ENCODE results near the gene NGF.
"Not testable (repeated sequence)": the region's sequence is repeated elsewhere in the genome, so short reads cannot be mapped to it uniquely, and the experiment has no call there.

Gene NGF

GRCh38 chr1:115324649-115325420 is 13.2 kb downstream of the NGF start:
- no peak overlapping the region for H3K27ac Mint-ChIP-seq
- no peak overlapping the region for H3K4me3 Mint-ChIP-seq
- ATAC-seq: no peak
- no peaks in the 10 kb centered on the region for H3K36me3 Mint-ChIP-seq
- no peaks in the 10 kb centered on the region for H3K4me1 Mint-ChIP-seq
- no peak for DNase-seq (ENCODE audit: low spot score in 2 of 2)
- no peaks in the 10 kb centered on the region for H3K9me3 Mint-ChIP-seq

- H3K9me3 Mint-ChIP-seq: no peaks in the 10 kb centered on the region
- no peak for DNase-seq (ENCODE audit: low spot score in 2 of 2)
- H3K4me3 Mint-ChIP-seq: no peak overlapping the region
- H3K4me1 Mint-ChIP-seq: no peaks in the 10 kb centered on the region
- no peaks in the 10 kb centered on the region for H3K36me3 Mint-ChIP-seq
- no peak overlapping the region for H3K27ac Mint-ChIP-seq
- ATAC-seq: no peak
Observed at GRCh38 chr1:115323366-115324004, 14.6 kb downstream of the NGF start.

DNA sequence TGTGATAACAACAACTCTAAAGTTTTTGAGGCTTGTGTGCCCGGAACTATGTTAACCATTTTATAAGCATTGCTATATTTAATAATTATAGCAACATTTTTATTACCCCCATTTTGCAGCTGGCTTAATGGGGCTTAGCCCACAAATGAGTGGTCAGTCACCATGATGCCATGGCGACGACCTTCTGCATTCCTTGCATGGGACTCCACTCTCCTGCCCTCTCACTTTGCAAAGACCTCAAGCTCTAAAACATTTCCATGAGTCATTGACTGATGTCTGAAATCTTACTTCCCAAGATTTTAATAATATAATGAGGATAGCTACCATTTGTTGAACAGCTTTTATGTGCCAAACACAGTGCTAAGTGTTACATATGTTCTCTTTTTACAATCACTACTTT is 15.4 kb downstream of the NGF start:
- Mint-ChIP-seq H3K36me3 (no peaks in the 10 kb centered on the region), H3K9me3 (no peaks in the 10 kb centered on the region), H3K4me1 (no peaks in the 10 kb centered on the region), H3K4me3 (no peak overlapping the region), H3K27ac (no peak overlapping the region)
- ATAC-seq (no peak), DNase-seq (ENCODE audit: low spot score in 2 of 2) (no peak)

DNA sequence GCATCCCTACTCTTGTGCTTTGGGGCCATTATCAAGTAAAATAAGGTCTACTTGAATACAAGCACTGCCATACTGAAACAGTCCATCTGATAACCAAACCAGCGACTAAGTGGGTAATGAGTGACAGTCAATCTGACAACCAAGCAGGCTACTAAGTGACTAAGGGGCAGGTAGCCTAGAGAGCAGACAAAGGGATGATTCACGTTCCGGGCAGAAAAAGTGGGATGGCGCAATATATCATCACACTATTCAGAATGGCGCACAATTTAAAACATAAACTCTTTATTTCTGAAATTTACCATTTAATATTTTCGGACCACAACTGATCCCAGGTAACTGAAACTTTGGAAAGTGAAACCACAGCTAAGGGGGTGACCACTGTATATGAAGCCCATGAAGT is 17.7 kb downstream of the NGF start:
- ATAC-seq: no peak
- no peaks in the 10 kb centered on the region for H3K4me1 Mint-ChIP-seq
- no peaks in the 10 kb centered on the region for H3K9me3 Mint-ChIP-seq
- DNase-seq (ENCODE audit: low spot score in 2 of 2): no peak
- no peaks in the 10 kb centered on the region for H3K36me3 Mint-ChIP-seq
- H3K27ac Mint-ChIP-seq: no peak overlapping the region
- H3K4me3 Mint-ChIP-seq: no peak overlapping the region

DNA sequence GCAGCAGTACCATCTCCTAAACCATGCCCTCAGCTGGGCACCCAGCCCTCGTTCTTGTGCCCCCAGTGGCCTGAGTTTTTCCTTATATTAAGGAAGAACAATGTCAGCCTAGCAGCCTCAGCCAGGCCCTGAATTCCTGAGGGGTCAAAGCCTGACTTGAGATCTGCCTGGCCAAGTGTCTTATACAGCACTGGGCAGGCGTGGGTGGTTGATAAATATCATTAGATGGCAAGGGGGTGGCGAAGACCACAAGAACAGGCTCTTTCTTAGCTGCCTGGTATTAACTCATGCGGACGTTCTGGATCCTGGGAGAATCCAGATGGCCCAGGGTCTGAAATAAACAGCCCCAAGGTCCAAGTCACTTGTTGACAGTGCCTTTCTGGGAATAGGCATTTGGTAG is 18.3 kb downstream of the NGF start:
- no peak overlapping the region for H3K27ac Mint-ChIP-seq
- DNase-seq (ENCODE audit: low spot score in 2 of 2): no peak
- no peak for ATAC-seq
- no peak overlapping the region for H3K4me3 Mint-ChIP-seq
- H3K9me3 Mint-ChIP-seq: no peaks in the 10 kb centered on the region
- H3K36me3 Mint-ChIP-seq: no peaks in the 10 kb centered on the region
- no peaks in the 10 kb centered on the region for H3K4me1 Mint-ChIP-seq

GRCh38 chr1:115317101-115318012 is 20.7 kb downstream of the NGF start:
- ATAC-seq: no peak
- H3K4me1 Mint-ChIP-seq: no peaks in the 10 kb centered on the region
- H3K9me3 Mint-ChIP-seq: no peaks in the 10 kb centered on the region
- no peaks in the 10 kb centered on the region for H3K36me3 Mint-ChIP-seq
- no peak overlapping the region for H3K4me3 Mint-ChIP-seq
- no peak overlapping the region for H3K27ac Mint-ChIP-seq
- no peak for DNase-seq (ENCODE audit: low spot score in 2 of 2)

DNA sequence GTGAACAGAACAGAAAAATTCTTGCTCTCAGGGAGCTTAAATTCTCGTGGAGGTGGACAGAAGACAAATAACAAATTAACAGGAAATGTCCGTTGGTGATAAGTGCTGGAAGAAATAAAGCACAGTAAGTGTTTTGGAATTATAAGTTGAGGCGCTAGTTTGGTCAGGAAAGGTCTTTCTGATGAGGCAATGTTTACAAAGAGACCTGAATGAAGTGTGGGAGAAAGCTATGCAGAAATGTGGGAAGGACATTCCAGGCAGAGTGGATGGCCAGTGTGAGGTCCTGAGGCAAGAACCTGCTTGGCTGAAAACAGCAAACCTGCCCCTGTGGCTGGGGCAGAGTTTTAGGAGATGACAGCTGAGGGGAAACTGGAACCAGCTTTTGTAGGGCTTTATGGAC is 23.3 kb downstream of the NGF start:
- no peak overlapping the region for H3K27ac Mint-ChIP-seq
- no peaks in the 10 kb centered on the region for H3K36me3 Mint-ChIP-seq
- no peaks in the 10 kb centered on the region for H3K4me1 Mint-ChIP-seq
- H3K9me3 Mint-ChIP-seq: no peaks in the 10 kb centered on the region
- ATAC-seq (no peak), DNase-seq (ENCODE audit: low spot score in 2 of 2) (no peak)
- H3K4me3 Mint-ChIP-seq: no peak overlapping the region

DNA sequence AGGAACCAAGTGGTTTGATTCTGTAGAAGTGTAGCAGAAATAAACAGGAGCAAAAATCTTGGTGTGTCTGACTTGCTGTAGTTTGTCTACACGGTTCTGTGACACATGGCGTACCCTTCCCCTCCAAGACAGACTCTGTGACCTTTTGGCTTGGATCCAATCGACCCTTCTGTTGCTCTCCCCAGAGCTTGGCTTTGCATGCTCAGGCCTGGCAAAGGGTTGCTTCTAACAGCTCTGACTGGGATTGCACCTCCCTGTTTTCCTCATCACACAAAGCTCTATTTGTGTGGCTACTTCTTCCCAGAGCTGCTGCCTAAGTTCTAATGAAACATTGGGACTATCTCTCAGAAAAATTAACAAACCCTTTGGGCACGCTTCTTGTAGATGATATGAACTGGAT is 24.0 kb downstream of the NGF start:
- DNase-seq (ENCODE audit: low spot score in 2 of 2) (no peak), ATAC-seq (no peak)
- H3K27ac Mint-ChIP-seq: no peak overlapping the region
- no peaks in the 10 kb centered on the region for H3K4me1 Mint-ChIP-seq
- no peaks in the 10 kb centered on the region for H3K9me3 Mint-ChIP-seq
- no peak overlapping the region for H3K4me3 Mint-ChIP-seq
- H3K36me3 Mint-ChIP-seq: no peaks in the 10 kb centered on the region

DNA sequence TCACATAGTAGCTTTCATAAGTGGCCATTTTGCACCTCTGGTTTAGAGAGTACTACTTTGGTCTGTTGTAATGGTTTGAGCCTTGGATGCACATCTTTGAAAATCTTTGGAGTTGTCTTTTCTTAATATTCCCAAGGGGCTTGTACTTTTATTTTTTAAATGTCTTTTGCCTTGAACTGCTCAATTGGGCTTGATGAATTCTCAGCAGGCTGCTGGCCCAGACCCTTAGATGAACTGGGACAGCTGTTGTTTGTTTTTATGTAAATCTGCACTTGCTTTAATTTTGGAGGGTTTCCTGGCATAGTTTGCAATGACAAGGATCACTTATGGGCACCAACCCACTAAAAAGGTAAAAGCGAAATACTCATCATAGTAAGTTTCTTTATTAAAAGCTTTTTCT is 24.9 kb downstream of the NGF start:
- Mint-ChIP-seq H3K36me3 (no peaks in the 10 kb centered on the region), H3K4me1 (no peaks in the 10 kb centered on the region), H3K4me3 (no peak overlapping the region), H3K9me3 (peaks cover 3% of the 10 kb centered on the region), H3K27ac (no peak overlapping the region)
- DNase-seq (ENCODE audit: low spot score in 2 of 2) (no peak), ATAC-seq (no peak)

- H3K4me1 Mint-ChIP-seq: no peaks in the 10 kb centered on the region
- peaks cover 3% of the 10 kb centered on the region for H3K9me3 Mint-ChIP-seq
- no peaks in the 10 kb centered on the region for H3K36me3 Mint-ChIP-seq
- no peak for DNase-seq (ENCODE audit: low spot score in 2 of 2)
- ATAC-seq: no peak
- H3K4me3 Mint-ChIP-seq: no peak overlapping the region
- H3K27ac Mint-ChIP-seq: no peak overlapping the region
Observed at GRCh38 chr1:115312742-115313141, 25.3 kb downstream of the NGF start.

DNA sequence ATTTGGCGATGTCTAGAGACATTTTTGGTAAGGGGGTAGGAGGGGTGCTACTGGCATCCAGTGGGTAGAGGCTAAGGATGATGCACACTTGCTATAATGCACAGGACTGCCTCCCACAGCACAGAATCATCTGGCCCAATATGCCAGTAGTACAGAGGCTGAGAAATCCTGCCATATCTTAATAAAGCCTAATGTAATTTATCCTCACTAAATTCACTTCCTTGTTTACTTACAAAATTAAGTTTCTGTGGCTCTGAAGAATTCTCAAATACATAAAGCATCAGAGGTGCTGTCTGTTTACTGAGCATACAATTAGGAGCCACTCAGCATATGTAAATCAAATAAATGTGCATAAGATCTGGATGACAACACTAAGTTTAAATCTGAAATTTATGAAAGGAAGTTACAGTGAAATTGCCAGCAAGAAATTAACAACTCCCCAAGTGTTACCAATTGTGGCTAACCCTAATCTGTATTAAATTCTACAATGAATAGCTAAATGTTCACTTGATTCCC is 26.5 kb downstream of the NGF start:
- Mint-ChIP-seq H3K27ac (no peak overlapping the region), H3K4me3 (no peak overlapping the region), H3K36me3 (no peaks in the 10 kb centered on the region), H3K9me3 (peaks cover 3% of the 10 kb centered on the region), H3K4me1 (no peaks in the 10 kb centered on the region)
- ATAC-seq (no peak), DNase-seq (ENCODE audit: low spot score in 2 of 2) (no peak)

- ATAC-seq: no peak
- no peak overlapping the region for H3K27ac Mint-ChIP-seq
- no peaks in the 10 kb centered on the region for H3K36me3 Mint-ChIP-seq
- peaks cover 3% of the 10 kb centered on the region for H3K9me3 Mint-ChIP-seq
- H3K4me3 Mint-ChIP-seq: no peak overlapping the region
- H3K4me1 Mint-ChIP-seq: no peaks in the 10 kb centered on the region
- no peak for DNase-seq (ENCODE audit: low spot score in 2 of 2)
Observed at GRCh38 chr1:115310581-115311473, 27.2 kb downstream of the NGF start.

DNA sequence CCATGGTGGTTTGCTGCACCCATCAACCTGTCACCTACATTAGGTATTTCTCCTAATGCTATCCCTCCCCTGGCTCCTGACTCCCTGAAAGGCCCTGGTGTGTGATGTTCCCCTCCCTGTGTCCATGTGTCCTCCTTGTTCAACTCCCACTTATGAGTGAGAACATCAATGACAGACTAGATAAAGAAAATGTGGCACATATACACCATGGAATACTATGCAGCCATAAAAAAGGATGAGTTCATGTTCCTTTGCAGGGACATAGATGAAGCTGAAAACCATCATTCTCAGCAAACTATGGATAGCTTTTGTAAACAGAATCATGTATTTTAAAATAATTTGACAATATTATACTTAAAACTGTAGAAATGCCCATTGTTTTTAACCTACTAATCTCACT is 28.5 kb downstream of the NGF start:
- not testable (repeated sequence) for ATAC-seq; DNase-seq (ENCODE audit: low spot score in 2 of 2); H3K4me3 Mint-ChIP-seq; H3K27ac Mint-ChIP-seq; H3K9me3 Mint-ChIP-seq; H3K4me1 Mint-ChIP-seq; H3K36me3 Mint-ChIP-seq

DNA sequence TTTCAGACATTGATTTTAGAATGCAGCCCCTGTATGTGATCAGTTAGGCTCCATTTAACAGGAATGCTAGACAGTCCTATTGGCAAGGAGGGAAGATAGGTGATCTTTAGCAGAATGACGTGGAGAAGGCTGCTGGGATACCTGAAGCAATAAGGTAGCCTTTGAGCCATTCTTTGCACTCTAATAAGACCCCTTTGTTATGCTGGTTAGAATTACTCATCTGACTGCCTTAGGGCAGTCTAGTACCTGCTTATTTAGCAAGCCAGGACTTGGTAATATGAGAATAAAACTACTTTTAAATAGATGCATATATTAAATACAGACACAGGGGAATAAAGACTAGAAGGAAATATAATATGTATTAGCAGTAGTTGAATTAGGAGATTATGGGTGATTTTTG is 29.1 kb downstream of the NGF start:
- no peak for ATAC-seq
- Mint-ChIP-seq H3K4me1 (no peaks in the 10 kb centered on the region), H3K27ac (no peak overlapping the region), H3K36me3 (no peaks in the 10 kb centered on the region), H3K9me3 (peaks cover 3% of the 10 kb centered on the region), H3K4me3 (no peak overlapping the region)
- no peak for DNase-seq (ENCODE audit: low spot score in 2 of 2)

GRCh38 chr1:115307661-115308060 is 30.4 kb downstream of the NGF start:
- H3K4me3 Mint-ChIP-seq: no peak overlapping the region
- ATAC-seq (no peak), DNase-seq (ENCODE audit: low spot score in 2 of 2) (no peak)
- no peak overlapping the region for H3K27ac Mint-ChIP-seq
- H3K4me1 Mint-ChIP-seq: no peaks in the 10 kb centered on the region
- peaks cover 3% of the 10 kb centered on the region for H3K9me3 Mint-ChIP-seq
- no peaks in the 10 kb centered on the region for H3K36me3 Mint-ChIP-seq
